Measurements from ENCODE around the gene HDAC4. TPM values are rescaled to one million over a fixed set of nuclear protein-coding genes. Genes with fewer than 3 reads are reported as not detected.

Gene HDAC4
- total and polyA plus RNA-seq, 9 of the 15 experiments (the other 6 are each of a cell fraction or from before 2014, with no cell fraction given), result 0.11 to 20.2 (median 4.0) TPM

DNA sequence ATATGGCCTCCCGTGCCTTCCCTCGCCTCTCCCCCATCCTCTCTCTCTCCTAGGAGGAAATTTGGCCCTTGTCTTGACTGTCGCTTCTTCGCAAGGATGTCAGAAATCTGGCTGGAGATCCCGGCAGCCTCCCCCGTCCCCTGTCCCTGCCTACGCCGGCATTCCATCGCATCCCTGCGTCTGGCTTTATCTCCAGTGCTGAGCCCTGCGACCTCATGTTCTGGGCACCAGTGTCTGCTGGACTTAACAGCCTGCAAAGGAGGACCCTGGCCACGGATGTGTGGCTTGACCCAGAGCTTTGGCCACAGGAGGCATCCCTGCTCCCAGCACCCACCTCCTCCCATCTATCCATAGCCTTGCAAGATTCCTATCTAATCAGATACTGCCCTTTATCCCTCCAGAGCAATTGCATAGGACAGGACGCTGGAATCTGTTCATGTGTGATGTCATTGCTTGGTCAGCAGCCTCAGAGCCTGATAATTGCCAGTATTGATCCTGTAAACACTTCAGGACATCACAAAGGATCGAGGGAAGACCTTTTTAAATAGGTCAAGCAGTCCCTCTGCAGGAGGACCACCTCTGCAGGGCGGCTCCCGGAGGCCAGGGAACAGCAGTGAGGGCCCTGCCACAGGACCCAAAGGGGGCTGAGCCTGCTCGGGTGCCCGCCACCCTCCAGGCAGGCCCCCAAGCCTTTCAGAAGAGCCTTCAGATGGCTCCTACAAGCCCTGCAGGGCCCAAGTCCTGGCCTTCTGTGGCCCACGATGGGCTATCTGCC is 384.7 kb downstream of the HDAC4 start:
- no peak for FAIRE-seq
- H3K27me3 ChIP-seq (ENCODE audit: control insufficient read depth in 2 of 2, insufficient read depth in 2 of 2, low read length in 2 of 2), result peaks cover 2 to 66% of the 10 kb centered on the region in 2 experiments; a peak in 3 of 5 replicates
- intact Hi-C loops (cut with micrococcal nuclease), result no loop called here

More for the DNA sequence above, 384.7 kb downstream of the HDAC4 start:
- Histone ChIP-seq H3K9me3 (replicated peaks; ENCODE audit: control insufficient read depth, insufficient read depth, low read depth, low read length) (no peaks in the 10 kb centered on the region), H3K9ac (ENCODE audit: insufficient read depth in 1 of 2, low read depth in 2 of 2, low read length in 2 of 2) (no peak overlapping the region), H4K20me1 (replicated peaks; ENCODE audit: control insufficient read depth, insufficient read depth, low read length) (no peaks in the 10 kb centered on the region), H3K27ac (ENCODE audit: extremely low read depth, low read depth, low read length) (no peak overlapping the region), H2AFZ (ENCODE audit: low read depth, low read length) (no peak overlapping the region), H3K9me1 (ENCODE audit: control insufficient read depth, insufficient read depth, low read length) (no peaks in the 10 kb centered on the region), H3K4me1 (replicated peaks in 1 of 2; ENCODE audit: control insufficient read depth in 2 of 2, insufficient read depth in 2 of 2, low read length in 2 of 2) (no peaks in the 10 kb centered on the region), H3K4me3 (no peak overlapping the region), H3K4me2 (ENCODE audit: insufficient read depth, low read length) (no peak overlapping the region), H3K36me3 (ENCODE audit: control insufficient read depth, insufficient read depth, low read length) (no peaks in the 10 kb centered on the region), H3K79me2 (ENCODE audit: control insufficient read depth, insufficient read depth, low read length) (no peaks in the 10 kb centered on the region)
- whole genome bisulfite sequencing (ENCODE audit: insufficient coverage, low coverage, missing lambda C conversion rate), result 0% methylated on average over 15 of the region's 19 CpGs
- no TSS peak for BruUV-seq (replicated peaks)
- in situ Hi-C loops (cut with MboI), result no loop called here
- no peak for TF ChIP-seq RAD51 (IDR thresholded peaks at IDR 0.05; ENCODE audit: borderline replicate concordance, low read depth)
- no peak for TF ChIP-seq ZNF175 (CRISPR knock-in tag; IDR thresholded peaks at IDR 0.05; ENCODE audit: low read depth)
- no peak for TF ChIP-seq XRCC5 (IDR thresholded peaks at IDR 0.05; ENCODE audit: low read depth, low read length)
- TF ChIP-seq ZBTB8A (IDR thresholded peaks at IDR 0.05; ENCODE audit: partially characterized antibody), result no peak
- TF ChIP-seq, protein P1, sequence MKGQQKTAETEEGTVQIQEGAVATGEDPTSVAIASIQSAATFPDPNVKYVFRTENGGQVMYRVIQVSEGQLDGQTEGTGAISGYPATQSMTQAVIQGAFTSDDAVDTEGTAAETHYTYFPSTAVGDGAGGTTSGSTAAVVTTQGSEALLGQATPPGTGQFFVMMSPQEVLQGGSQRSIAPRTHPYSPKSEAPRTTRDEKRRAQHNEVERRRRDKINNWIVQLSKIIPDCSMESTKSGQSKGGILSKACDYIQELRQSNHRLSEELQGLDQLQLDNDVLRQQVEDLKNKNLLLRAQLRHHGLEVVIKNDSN (CRISPR knock-in tag; IDR thresholded peaks at IDR 0.05), result no peak
- no peak for TF ChIP-seq ZNF146 (CRISPR knock-in tag; IDR thresholded peaks at IDR 0.05; ENCODE audit: unreplicated experiment)
- TF ChIP-seq NBN (IDR thresholded peaks at IDR 0.05; ENCODE audit: low read depth), result no peak
- TF ChIP-seq HDAC3 (IDR thresholded peaks at IDR 0.05; ENCODE audit: borderline replicate concordance, partially characterized antibody), result no peak
- no peak for ATAC-seq
- ChIA-PET CTCF (ENCODE audit: low intra/inter-chr PET ratio) (no interaction called here), POLR2A (no interaction called here)
- no peak for DNase-seq (ENCODE audit: extremely low read depth in 1 of 4, low spot score in 3 of 4)
